GM19455 (cell line): Measurements from ENCODE around the gene TTC9.
A peak's percentile ranks its signal among the peaks of the same experiment; 100 is the strongest.

ENCODE experiments used
- ATAC-seq: cut with Tn5 transposase; IDR thresholded peaks from one replicate; pipeline ENCODE4 v1.9.1; 2021; ENCODE audit not compliant: unreplicated experiment

TTC9 gene

GRCh38 chr14:70643967-70644366, 2.3 kb downstream of the TTC9 start:
- ATAC-seq, result no peak

DNA sequence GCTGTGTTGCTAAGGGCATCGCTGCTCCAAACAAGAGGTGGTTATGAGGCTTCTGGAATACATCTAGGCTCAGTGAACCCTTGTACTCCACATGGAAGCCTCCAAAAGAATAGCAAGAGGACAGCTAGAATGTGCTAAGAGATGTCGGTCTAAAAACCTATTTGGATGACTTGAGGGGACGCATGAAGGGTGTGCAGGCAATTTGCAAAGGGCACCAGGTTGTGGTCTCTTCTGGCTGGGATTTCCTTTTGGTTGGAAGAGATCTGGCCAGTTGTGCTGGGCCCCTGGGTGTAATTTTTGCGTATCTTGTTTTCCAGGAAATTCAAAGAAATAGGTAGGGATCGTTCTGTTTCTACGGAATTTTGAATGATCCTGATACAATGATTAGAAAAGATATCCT, 4.2 kb downstream of the TTC9 start:
- no peak for ATAC-seq

- no peak for ATAC-seq
Measured at GRCh38 chr14:70646705-70647104, 5.0 kb downstream of the TTC9 start.

- no peak for ATAC-seq
Measured at GRCh38 chr14:70648346-70648745, 6.6 kb downstream of the TTC9 start.

GRCh38 chr14:70649803-70650202, 8.1 kb downstream of the TTC9 start:
- no peak for ATAC-seq

DNA sequence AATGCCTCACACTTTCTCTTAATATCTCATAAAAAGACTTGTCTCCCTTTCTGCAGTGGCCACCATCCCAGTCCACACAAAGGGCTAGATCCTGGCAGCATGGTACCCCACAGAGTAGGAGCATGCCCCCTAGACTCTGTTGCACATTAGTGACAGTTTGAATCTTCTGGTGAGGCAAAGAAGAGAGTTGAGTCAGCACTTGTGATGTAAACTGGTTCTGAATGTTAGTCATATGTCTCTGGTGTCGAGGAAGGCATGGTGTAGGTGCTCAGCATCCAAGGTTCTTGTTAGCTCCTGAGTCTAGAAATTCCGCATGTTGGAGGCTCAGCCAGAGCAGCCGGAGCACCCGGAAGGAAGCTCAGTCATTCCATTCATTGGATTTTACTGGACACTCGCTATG, 9.8 kb downstream of the TTC9 start:
- no peak for ATAC-seq

- no peak for ATAC-seq
Measured at GRCh38 chr14:70652871-70653270, 11.2 kb downstream of the TTC9 start.

DNA sequence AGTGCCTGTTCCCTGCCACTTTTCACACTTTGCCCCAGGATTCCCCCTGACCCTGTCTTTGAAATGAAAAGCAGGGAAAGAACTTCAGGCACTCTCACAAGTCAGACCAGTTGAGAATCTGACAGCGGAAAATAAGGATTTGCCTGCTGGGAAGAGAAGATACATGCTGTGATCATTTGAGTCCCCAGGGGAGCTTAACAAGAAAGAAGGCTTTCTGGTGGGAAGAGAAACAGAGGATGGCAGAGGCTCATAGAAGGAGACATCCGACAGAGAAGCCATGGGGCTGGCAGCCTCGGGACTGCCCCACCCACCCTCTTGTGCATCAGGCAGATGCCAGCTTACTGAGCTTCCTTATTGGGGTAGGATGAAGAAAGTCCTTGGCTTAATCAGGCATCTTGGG, 11.9 kb downstream of the TTC9 start:
- no peak for ATAC-seq

DNA sequence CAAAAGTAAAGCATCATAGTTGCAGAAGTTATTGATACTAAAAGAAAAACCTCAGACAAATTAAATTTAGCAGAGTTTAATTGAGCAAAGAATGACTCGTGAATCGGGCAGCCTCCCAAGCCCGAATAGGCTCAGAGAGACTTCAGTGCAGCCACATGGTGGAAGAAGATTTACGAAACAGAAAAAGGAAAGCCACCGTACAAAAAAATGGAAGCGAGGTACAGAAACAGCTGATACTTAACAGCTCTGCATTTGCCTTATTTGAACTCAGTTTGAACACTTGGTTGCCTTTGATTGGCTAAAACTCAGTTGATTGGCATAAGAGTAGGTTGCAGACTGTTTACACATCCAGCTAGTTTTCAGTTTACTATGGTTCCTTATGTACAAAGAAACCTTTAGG, 12.9 kb downstream of the TTC9 start:
- ATAC-seq, result no peak

GRCh38 chr14:70655110-70655826, 13.6 kb downstream of the TTC9 start:
- peak; percentile 67 for ATAC-seq

- no peak for ATAC-seq
Measured at GRCh38 chr14:70658899-70659298, 17.2 kb downstream of the TTC9 start.

- no peak for ATAC-seq
Measured at GRCh38 chr14:70660967-70661893, 19.5 kb downstream of the TTC9 start.

DNA sequence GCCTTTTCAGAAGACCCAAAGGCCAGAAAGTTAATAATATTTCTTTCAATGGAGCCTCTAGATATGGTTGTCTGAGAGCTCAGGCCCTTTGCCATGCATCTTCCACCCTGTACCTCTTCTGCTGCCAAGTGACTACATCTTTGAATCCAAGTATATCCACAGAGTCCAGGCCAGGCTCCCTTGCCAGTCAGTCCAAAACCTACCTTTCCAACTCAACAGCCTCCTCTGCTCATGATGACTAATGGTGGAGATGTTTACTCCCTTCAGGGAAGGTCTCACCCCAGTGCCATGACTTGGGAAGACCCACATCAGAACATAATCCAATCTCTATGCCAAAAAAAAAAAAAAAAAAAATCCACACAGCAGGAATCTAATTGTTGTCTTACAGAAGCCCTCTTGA, 20.4 kb downstream of the TTC9 start:
- no peak for ATAC-seq

DNA sequence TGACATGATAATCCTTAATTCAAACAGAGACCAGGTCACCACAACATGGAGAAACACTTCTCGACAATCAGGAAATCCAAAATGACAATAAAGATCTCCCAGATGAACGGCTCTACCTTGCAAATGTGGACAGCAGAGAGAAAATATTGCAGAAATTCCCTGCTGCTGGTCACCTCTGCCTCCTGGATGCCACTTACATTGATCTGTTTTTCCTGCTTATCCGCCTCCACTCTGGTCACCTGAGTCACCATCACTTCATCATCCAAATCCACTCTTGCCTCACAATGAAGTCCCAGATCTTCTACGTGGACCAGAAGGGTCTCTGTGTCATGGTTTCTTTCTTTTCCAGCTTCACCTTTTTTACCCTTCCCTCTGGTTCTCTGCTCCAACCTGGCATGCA, 21.1 kb downstream of the TTC9 start:
- no peak for ATAC-seq

- ATAC-seq, result no peak
Measured at GRCh38 chr14:70663707-70664179, 22.0 kb downstream of the TTC9 start.

DNA sequence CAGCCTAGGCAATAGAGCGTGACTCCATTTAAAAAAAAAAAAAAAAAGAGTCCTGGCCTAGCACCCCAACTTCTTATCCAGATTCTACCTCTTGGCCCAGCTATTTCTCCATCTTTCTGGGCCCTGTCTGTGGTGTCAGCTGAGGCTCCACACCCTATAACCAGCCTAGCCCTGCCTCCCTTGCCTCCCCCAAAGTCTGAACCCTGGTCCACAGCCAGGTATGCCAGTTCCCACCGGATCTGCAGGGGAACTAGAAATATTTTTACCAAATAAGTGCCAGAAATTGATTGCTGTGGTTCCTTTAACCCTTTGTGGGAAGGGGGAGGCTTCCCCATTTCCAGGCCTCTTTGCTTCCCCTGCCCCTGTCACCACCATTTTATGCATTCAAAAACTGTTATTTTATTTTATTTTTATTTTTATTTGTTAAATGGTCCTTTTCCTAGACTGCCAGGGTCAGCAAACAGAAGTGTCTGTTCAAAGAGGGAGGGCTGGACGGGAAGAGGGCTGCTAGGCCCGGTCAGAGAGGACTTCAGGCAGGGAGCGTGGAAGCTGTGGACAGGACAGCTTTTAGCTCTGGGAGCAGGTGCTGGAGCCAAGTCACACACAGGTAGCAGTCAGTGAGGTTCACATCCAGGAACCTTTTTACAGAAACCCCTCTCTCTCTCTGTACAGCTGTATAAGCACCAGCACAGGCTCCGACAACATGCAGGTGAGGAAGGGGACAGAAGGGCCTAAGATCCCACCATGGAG, 23.2 kb downstream of the TTC9 start:
- peak; percentile 18 for ATAC-seq

DNA sequence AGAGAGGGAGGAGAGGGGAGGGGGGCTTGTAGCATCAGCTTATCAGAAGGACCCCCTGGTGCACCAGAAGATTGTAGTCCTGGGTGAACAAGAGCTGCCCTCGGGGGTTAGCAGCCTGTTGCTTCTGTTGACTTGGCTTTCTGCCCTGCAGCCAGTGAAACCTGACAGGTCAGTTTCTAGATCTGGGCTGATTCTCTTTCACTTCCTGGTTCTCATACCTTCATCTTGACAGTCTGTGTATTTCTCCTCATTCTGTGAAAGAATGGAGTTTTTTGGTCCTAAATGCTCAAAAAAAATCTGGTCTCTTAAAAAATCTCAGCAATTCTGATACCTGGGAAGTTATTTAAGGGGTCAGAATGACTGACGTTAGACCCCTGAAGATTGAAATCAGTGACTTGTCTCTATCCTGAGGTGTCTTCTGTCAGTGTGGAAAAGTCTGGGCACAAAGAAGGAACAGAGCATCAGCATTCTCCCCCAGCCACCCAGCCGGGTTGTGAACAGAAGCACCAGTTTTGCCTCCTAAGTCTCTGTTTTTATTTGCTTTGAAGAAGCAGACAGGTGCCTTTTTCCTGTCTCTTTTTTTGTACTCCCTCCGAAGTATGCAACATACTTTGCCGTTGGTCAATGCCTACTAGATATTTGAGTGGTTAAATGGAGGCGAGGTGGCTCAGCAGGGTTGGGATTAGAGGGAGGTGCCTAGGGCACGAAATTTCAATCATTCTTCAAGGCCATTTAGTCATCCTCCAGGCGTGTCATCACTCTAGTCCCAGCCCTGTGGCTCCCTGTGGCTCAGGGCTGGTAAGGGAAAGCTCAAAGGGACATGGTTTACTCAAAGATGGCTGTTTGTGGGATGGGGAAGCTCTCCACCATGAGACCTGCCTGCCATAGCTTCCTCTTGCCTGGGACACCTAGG, 24.0 kb downstream of the TTC9 start:
- peak; percentile 79 for ATAC-seq

- no peak for ATAC-seq
Measured at GRCh38 chr14:70666361-70666686, 24.6 kb downstream of the TTC9 start.

DNA sequence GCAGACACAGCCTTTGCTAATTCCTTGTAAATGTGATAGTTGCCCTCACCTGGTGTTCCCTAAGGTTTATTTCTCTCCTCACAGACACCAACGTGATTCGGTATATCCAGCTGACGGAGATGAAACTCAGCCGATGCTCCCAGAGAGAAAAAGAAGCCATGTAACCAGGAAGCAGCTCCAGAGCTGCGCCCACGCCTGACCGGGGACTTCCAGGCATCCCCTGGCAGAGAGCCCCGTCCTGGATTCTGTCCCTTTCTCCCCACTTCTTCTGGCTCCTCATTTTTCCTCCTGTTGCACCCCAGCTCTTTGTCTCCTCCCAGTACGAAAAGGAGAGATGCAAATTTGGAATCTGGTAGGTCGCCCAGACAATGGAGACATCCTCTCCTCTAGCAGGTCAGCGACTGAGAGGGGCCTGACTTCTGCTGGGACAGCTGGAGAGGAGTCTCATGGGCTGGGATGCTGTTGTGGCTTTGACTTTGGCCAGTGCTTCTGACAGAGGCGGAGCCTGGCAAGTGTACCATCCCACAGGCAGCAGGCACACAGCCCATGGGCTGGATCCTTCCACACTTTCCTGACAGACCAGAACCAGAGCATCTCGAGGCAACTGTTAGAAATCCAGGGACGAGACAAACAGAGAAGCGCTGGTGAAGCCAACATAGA, 29.4 kb downstream of the TTC9 start:
- no peak for ATAC-seq
